Mucosa of rectum (tissue), 2 donors: Measurements from ENCODE around the gene SALL2.
"Not testable (repeated sequence)": the region's sequence is repeated elsewhere in the genome, so short reads cannot be mapped to it uniquely, and the experiment has no call there.

Experiments used
- H3K27ac ChIP-seq, 2 donors: one replicate each; pipeline ENCODE4 v1.7.0; 2013; ENCODE audit warnings: inconsistent platforms in 2 of 2, low read depth in 2 of 2, low read length in 2 of 2
- H3K27me3 ChIP-seq, 2 donors: one replicate each; pipeline ENCODE4 v1.7.0; 2013; ENCODE audit warnings: low read length in 2 of 2; ENCODE audit not compliant: control insufficient read depth in 2 of 2, insufficient read depth in 2 of 2
- H3K36me3 ChIP-seq, 2 donors: one replicate each; pipeline ENCODE4 v1.7.0; 2013; ENCODE audit warnings: low read length in 2 of 2; ENCODE audit not compliant: control insufficient read depth in 2 of 2, insufficient read depth in 2 of 2
- H3K4me1 ChIP-seq, 2 donors: one replicate each; pipeline ENCODE4 v1.7.0; 2013; ENCODE audit warnings: low read length in 2 of 2, mild to moderate bottlenecking in 1 of 2; ENCODE audit not compliant: control insufficient read depth in 2 of 2, insufficient read depth in 2 of 2
- H3K4me3 ChIP-seq, 2 donors: one replicate each; pipeline ENCODE4 v1.7.0; 2013; ENCODE audit warnings: low read length in 2 of 2
- H3K9ac ChIP-seq, 2 donors: one replicate each; pipeline ENCODE4 v1.7.0; 2013; ENCODE audit warnings: low read length in 2 of 2, low read depth in 1 of 2, mild to moderate bottlenecking in 1 of 2
- H3K9me3 ChIP-seq, 2 donors: one replicate each; pipeline ENCODE4 v1.7.0; 2013; ENCODE audit warnings: low read length in 2 of 2; ENCODE audit not compliant: control insufficient read depth in 2 of 2
- donor health status: healthy.
- donor health status: Normal muscosa, but diverticular disease.

The SALL2 gene

GRCh38 chr14:21525962-21526671, at the start of gene SALL2:
Gene SALL2 (minus strand): TSS chr14:21526346. CDS start chr14:21526127, 219 bp downstream.
- H3K9ac ChIP-seq: peak within 1 kb of the TSS; percentile 26 to 52
- no peaks in the 10 kb centered on the region for H3K27me3 ChIP-seq
- no peaks in the 10 kb centered on the region for H3K4me1 ChIP-seq
- H3K27ac ChIP-seq: peak within 1 kb of the TSS; percentile 7 to 43
- no peaks in the 10 kb centered on the region for H3K9me3 ChIP-seq
- peak within 1 kb of the TSS; percentile 66 to 72 for H3K4me3 ChIP-seq
- no peaks in the 10 kb centered on the region for H3K36me3 ChIP-seq

- H3K9me3 ChIP-seq: no peaks in the 10 kb centered on the region
- H3K4me3 ChIP-seq: no peak overlapping the region
- H3K27ac ChIP-seq: no peak overlapping the region
- no peaks in the 10 kb centered on the region for H3K36me3 ChIP-seq
- H3K27me3 ChIP-seq: no peaks in the 10 kb centered on the region
- H3K9ac ChIP-seq: no peak overlapping the region
- no peaks in the 10 kb centered on the region for H3K4me1 ChIP-seq
These were observed 49.5 kb upstream of the SALL2 start for GRCh38 chr14:21575661-21576060.

DNA sequence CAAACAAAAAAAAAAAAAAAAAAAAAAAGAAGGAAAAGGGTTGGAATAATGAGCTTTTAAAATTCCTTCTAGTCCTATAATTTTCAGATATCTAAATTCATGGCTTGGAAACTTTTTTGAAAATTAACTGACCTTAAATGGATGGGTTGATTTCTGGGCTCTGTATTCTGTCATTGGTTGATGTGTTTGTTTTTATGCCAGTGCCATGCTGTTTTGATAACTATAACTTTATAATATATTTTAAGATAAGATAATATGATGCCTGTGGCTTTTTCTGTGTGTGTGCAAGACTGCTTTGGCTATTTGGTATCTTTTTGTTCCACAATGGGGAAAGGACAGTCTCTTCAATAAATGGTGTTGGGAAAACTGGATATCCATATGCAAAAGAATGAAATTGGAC, 46.5 kb upstream of the SALL2 start:
- Histone ChIP-seq H3K27ac (no peak overlapping the region), H3K27me3 (peaks cover 0 to 2% of the 10 kb centered on the region in 2 donors), H3K4me3 (no peak overlapping the region), H3K4me1 (no peaks in the 10 kb centered on the region), H3K9me3 (no peaks in the 10 kb centered on the region), H3K36me3 (no peaks in the 10 kb centered on the region), H3K9ac (no peak overlapping the region)

- no peaks in the 10 kb centered on the region for H3K27me3 ChIP-seq
- no peaks in the 10 kb centered on the region for H3K9me3 ChIP-seq
- no peaks in the 10 kb centered on the region for H3K36me3 ChIP-seq
- no peak overlapping the region for H3K27ac ChIP-seq
- H3K4me3 ChIP-seq: no peak overlapping the region
- peaks cover 4 to 5% of the 10 kb centered on the region in 2 donors for H3K4me1 ChIP-seq
- H3K9ac ChIP-seq: no peak overlapping the region
These were observed 32.6 kb upstream of the SALL2 start for GRCh38 chr14:21558703-21559170.

DNA sequence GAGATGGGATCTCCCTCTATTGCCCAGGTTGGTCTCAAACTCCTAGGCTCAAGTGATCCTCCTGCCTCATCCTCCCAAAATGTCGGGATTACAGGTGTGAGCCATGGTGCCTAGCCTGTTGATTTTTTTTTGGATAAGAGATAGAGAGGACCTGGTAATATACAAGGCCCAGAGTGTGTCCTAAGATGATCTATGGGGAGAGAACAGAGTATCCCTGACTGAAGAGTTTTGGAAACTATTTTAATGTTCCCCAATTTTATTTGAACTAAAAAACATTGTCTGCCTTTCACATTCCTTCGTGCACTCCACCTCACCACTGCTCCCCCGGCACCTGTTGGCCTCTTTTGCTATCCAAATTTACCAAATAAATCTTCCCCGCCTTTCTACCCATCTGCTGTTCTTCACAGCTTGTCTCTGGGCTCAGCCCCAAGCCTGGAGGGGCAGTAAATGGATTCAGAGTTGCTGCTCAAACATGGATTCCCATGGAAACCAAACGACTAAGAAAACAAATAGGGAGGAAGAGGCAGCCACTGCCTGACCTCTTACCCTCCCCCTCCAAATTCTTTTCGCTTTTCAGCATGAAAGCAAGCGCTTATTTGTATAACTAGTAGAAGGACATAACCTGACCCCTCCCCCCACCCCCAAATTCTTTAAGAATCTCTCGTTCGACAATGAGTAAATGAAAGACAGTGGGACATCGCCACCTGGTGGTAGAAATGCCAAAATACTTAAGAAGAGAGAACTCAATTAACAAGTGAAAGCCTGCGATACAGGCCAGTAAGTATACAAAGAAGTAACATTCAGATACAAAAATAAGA, 31.1 kb upstream of the SALL2 start:
- no peaks in the 10 kb centered on the region for H3K27me3 ChIP-seq
- no peaks in the 10 kb centered on the region for H3K9me3 ChIP-seq
- peaks cover 4 to 5% of the 10 kb centered on the region in 2 donors for H3K4me1 ChIP-seq
- H3K9ac ChIP-seq: no peak overlapping the region
- H3K36me3 ChIP-seq: no peaks in the 10 kb centered on the region
- peak overlapping the region; percentile 28 to 72 for H3K4me3 ChIP-seq
- H3K27ac ChIP-seq: peak overlapping the region in 1 of 2 donors; percentile 32

- H3K4me3 ChIP-seq: no peak overlapping the region
- no peak overlapping the region for H3K27ac ChIP-seq
- H3K9ac ChIP-seq: no peak overlapping the region
- H3K27me3 ChIP-seq: no peaks in the 10 kb centered on the region
- peaks cover 4 to 5% of the 10 kb centered on the region in 2 donors for H3K4me1 ChIP-seq
- no peaks in the 10 kb centered on the region for H3K36me3 ChIP-seq
- H3K9me3 ChIP-seq: no peaks in the 10 kb centered on the region
These were observed 30.4 kb upstream of the SALL2 start for GRCh38 chr14:21556378-21557083.

DNA sequence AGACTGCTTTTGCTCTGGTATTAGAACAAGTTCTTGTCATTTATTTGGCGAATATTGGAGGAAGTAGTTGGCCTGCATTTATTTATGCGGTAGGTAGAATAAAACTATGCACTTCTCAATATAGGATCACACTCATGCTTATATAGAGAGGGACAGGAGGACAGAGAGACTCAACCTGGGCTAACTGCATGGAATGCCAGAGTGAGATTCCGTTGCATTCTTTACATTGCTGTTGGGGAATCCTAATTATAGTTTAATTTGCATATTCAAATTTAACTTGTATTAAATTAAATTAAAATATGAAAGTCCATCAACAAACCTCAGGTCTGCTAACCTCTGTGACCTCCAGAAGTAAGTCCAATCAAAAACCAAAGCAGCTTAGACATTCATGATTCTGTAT, 27.1 kb upstream of the SALL2 start:
- no peaks in the 10 kb centered on the region for H3K36me3 ChIP-seq

DNA sequence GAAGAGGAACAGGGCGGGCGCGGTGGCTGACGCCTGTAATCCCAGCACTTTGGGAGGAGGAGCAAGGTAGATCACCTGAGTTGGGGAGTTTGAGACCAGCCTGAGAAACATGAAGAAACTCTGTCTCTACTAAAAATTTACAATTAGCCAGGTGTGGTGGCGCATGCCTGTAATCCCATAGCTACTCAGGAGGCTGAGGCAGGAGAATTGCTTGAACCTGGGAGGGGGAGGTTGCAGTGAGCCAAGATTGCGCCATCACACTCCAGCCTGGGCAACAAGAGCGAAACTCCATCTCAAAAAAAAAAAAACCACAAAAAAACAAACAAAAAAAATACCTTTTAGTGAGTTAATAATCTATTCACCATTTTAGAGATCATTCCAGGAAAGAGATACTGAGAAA, 18.4 kb upstream of the SALL2 start:
- not testable (repeated sequence) for H3K4me3 ChIP-seq, H3K36me3 ChIP-seq, H3K9me3 ChIP-seq, H3K9ac ChIP-seq, H3K27me3 ChIP-seq, H3K27ac ChIP-seq, H3K4me1 ChIP-seq

More for the DNA sequence above, 27.1 kb upstream of the SALL2 start:
- no peaks in the 10 kb centered on the region for H3K9me3 ChIP-seq
- no peak overlapping the region for H3K4me3 ChIP-seq
- no peak overlapping the region for H3K27ac ChIP-seq
- no peak overlapping the region for H3K9ac ChIP-seq
- H3K4me1 ChIP-seq: peaks cover 4 to 5% of the 10 kb centered on the region in 2 donors
- no peaks in the 10 kb centered on the region for H3K27me3 ChIP-seq

DNA sequence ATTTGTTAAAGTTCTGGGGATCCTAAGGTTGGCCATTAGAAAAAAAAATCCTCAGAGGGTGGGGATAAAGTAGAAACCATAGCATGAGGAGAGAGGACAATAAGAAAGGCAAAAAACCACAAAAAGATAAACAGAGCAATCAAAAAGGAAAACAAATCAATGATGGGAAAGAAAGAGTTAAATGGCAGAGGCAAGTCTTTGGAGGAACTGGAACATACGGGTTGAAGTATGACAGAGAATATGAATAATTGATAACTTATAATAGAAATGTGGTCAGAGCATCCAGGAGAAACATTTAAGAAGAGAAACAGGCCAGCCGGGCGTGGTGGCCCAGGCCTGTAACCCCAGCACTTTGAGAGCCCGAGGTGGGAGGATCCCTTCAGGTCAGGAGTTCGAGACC, 17.8 kb upstream of the SALL2 start:
- no peak overlapping the region for H3K4me3 ChIP-seq
- H3K27me3 ChIP-seq: peaks cover 0 to 6% of the 10 kb centered on the region in 2 donors
- H3K36me3 ChIP-seq: no peaks in the 10 kb centered on the region
- H3K9ac ChIP-seq: no peak overlapping the region
- no peaks in the 10 kb centered on the region for H3K9me3 ChIP-seq
- H3K4me1 ChIP-seq: no peaks in the 10 kb centered on the region
- H3K27ac ChIP-seq: no peak overlapping the region

DNA sequence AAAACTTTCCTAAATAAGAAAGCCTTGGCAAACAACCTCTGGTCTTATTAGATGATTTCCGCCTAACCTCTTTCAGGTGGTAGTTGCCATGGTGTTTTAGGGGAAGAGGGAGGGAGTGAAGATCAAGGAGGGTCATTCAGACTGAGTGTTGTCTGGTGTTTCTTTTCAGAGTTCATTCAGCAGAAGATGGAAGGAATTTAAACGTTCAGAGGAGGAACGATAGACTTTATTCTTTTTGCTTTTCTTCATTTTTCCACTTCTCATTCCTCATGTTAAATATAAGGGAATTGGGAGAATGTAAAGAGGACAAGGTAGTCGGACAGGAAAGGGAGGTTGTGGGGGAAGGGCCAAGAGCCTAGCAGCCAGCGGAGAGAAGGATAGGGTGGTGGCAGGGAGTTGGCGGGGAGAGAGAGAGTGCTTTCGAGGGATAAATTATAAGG, 17.4 kb upstream of the SALL2 start:
- H3K9ac ChIP-seq: no peak overlapping the region
- no peak overlapping the region for H3K4me3 ChIP-seq
- no peaks in the 10 kb centered on the region for H3K4me1 ChIP-seq

More for the DNA sequence above, 17.4 kb upstream of the SALL2 start:
- no peak overlapping the region for H3K27ac ChIP-seq
- H3K9me3 ChIP-seq: no peaks in the 10 kb centered on the region
- peaks cover 0 to 7% of the 10 kb centered on the region in 2 donors for H3K27me3 ChIP-seq
- H3K36me3 ChIP-seq: no peaks in the 10 kb centered on the region
